HG02642 (cell line): ENCODE measurements around the gene TMTC4.
A peak's percentile ranks its signal among the peaks of the same experiment; 100 is the strongest.
"Not testable (repeated sequence)": the region's sequence is repeated elsewhere in the genome, so short reads cannot be mapped to it uniquely, and the experiment has no call there.

ENCODE experiments used
- ATAC-seq: cut with Tn5 transposase; IDR thresholded peaks from one replicate; pipeline ENCODE4 v1.9.1; 2021; ENCODE audit warnings: mild to moderate bottlenecking; ENCODE audit not compliant: unreplicated experiment, poor library complexity

The TMTC4 gene

DNA sequence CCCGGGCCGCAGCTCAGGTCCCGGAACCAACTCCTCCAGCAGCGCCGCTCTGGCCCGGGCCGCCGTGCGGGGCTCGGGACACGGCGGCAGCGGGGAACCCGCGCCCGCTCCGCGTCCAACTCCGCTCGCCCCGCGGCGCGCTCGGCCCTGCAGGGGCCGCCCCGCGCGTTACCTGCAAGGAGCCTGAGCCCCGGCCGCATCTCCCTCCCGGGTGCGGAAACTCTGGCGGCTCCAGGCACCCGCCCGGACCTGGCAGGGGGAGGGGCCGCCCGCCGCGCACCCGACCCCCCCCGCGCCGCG lies at the start of gene TMTC4:
Gene TMTC4 (minus strand): TSS at position 224 of the 300 bp plus-strand sequence. CDS start 4,433 bp downstream, outside the sequence.
- ATAC-seq = peak; percentile 47

DNA sequence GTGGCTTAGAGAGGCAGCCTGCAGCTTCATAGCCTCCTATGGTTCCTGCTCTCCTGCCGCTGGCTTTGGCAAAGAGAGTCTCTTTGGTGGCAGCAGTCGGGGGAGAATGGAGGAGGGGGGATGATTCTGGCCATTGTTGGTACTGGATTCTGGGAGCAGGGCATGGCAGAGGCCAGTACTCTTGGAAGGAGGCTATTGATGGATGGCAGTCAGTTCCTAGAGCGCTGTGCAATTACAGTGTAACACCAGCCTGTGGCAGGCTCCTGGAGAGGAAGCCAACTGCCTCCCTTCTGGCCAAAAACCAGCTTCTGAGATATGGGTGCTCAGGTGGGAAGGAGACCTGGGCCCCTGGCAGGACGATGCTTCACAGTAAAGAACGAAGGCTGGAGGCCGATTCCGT lies 47.9 kb upstream of the TMTC4 start:
- no peak for ATAC-seq

DNA sequence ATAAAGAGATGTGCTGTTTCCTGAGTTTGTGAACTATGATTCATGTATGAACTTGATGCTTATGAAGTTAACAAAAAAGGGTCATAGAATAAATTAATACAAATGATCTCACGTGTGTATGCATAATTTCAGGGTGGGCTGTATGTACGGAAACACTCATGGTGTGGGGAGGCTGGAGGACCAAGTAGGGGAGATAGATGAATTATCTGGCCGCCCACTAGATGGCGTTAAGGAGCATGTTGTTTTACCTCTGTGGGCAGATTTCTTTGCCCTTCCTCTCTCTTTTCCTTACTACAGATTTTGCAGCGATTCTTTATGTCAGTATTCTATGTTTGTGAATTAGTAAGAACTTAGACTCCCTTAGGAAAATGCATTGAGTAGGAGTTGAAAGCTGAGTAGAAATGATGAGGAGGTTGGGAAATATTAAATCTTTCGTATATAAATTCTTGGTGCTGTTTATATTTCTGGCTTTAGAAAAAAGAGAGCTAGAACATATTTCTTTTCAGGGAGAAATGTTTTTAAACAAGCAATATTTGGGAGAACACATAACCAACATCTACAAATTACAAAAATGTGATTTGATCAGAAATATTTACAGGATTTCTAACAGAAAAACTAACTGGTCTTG lies 47.4 kb upstream of the TMTC4 start:
- ATAC-seq = peak; percentile 87

DNA sequence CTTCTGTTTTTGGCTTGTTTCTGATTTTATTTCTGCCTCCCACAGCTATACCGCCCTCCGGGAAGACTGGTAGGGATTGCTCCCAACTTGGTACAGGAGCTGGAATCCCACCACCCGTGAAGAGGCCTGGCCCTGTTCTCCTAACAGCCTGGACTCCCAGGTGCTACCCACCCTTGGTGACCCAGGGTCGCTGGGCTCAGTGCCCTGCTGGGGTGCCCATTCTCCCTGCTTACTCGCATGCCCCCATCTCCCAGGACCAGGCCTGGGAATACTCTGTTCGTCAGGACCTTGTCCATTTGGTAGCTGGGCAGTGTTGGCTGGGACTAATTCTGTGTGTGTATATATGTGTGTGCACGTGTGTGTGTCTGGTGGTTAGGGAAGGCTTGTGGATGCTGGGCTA lies 41.0 kb upstream of the TMTC4 start:
- ATAC-seq = no peak

- ATAC-seq = no peak
Observed at GRCh38 chr13:100714478-100714877, 39.9 kb upstream of the TMTC4 start.

GRCh38 chr13:100710176-100710575 lies 35.6 kb upstream of the TMTC4 start:
- no peak for ATAC-seq

- ATAC-seq = no peak
Observed at GRCh38 chr13:100707818-100708740, 33.5 kb upstream of the TMTC4 start.

GRCh38 chr13:100698331-100698730 lies 23.7 kb upstream of the TMTC4 start:
- ATAC-seq = not testable (repeated sequence)

GRCh38 chr13:100695509-100695773 lies 20.8 kb upstream of the TMTC4 start:
- ATAC-seq = no peak

DNA sequence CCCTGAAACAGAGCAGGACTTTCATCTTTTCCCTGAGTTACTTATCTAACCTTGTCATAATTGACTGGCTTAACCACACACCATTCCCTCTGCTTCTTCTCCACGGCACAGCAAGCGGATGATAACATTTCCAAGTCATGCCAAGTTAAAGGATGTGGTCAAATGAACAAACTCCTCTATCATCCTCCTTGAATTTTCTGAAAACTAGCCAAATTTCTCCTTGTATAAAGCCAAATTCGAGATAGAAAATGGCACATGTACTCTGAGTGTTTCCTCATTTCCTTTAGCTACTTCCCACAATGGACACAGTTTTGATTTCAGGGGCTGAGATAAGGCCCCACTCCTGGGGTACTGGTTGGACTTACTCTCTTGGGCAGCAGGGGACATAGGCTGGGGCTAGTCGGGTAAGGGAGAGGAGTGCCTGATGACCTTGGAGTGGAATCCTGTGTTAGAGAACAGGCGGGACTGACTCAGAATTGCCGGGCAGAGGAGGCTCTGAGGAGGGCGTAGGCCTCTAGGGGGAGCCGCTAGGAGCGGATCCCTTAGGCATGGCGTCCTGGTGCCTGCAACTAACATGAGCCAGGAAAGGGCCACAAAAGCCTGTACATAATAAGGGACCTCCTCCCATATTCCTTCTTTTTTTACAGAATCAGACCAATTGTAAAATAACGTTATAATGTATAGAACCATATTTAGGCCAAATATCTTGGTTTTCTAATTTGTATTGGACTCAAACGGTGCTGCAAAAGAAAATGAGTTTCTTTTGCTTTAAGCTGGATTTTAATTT lies 20.3 kb upstream of the TMTC4 start:
- no peak for ATAC-seq

- ATAC-seq = no peak
Observed at GRCh38 chr13:100689191-100689590, 14.6 kb upstream of the TMTC4 start.

DNA sequence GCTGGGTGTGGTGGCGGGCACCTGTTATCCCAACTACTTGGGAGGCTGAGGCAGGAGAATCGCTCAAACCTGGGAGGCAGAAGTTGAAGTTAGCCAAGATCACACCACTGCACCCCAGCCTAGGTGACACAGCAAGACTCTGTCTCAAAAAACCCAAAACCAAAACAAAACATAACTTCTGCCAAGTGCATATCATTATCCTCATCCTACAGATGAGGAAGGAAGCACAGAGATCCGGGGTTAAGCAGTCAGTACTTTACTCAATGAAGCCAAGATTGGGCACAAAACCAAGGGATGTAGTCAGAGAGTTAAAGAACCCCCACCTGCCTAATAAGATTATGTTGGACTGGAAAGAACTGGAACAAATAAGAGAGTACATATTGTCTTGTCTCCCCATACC lies 5.5 kb upstream of the TMTC4 start:
- ATAC-seq = no peak

DNA sequence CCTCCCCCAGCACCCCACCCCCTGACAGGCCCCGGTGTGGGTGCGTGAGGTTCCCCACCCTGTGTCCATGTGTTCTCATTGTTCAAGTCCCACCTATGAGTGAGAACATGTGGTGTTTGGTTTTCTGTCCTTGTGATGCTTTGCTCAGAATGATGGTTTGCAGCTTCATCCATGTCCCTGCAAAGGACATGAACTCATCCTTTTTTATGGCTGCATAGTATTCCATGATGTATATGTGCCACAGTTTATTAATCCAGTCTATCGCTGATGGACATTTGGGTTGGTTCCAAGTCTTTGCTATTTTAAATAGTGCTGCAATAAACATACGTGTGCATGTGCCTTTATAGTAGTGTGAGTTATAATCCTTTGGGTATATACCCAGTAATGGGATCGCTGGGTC lies 2.5 kb upstream of the TMTC4 start:
- not testable (repeated sequence) for ATAC-seq

DNA sequence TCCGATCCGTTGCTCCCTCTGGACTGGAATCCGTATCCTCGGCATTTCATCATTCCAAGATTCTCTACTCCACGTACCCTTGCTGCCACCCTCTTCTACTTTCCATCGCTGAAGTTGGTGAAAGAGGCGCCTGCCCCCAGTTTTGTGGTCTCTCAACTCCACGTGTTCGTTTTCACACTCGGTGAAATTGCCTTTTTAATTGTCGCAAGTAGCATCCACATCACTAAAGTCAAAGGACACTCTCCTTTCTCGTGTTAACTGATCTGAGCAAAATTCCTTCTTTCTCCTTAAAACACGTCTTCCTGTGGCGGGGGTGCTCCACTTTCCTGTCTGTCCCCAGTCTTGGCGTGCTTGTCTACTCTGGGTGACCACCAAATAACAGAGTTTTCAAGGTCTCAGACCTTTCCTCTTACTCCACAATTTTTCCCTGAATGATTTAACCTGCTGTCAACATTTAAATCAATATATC lies 1.1 kb upstream of the TMTC4 start:
- no peak for ATAC-seq

DNA sequence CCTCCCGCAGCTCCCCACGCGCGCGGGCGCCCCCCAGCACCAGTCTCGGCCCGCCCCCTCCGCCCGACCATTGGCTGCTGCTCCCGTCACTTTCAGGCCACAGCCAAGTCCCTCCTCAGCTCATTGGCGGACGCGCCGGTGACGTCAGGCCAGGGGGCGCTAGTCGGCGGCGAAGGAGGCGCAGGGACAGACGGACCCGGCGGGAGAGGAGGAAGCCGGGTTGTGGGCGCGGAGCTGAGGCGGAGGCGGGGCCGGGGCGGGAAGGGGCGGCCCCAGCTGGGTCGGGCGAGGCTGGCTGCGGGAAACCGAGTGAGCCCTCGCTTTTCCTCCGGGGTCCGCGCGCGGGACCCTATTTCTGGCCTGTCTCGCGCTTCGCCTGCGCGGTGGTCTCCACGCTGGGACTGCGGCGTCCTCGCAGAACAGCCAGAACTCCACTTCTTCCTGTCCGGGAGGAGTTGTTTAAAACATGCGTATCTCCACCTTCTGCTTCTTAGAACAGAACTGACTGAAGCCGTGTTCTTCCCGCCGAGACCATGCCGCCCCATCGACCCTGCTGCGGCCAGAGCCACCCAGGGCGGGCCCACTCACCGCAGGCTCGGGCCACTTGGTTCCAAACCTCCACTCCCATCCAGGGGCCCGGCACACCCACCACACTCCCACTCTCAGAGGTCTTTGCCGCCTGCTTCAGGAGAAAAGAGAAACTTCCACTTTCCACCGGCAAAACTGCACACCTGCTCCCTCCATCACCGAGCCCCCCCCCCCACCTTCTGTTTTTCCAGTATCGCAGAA lies 471 bp upstream of the TMTC4 start:
- peak; percentile 96 for ATAC-seq

- peak; percentile 37 for ATAC-seq
Observed at GRCh38 chr13:100673713-100674571, 653 bp downstream of the TMTC4 start.

DNA sequence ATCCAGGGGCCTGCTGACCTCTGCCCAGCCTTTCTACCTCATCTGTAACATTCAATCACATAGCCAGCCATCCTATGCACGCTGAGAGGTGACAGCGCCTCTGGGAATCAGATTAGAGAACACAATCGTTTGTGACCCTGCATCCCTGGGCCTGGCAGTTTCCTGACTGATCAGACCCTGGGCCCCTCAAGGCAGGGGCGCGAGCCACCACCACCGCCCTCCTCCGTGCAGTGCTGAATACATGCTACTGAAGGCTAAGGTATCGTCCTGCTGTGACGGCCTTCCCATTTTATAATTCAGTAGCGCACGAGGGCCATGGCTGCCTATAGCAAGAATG lies 1.3 kb downstream of the TMTC4 start:
- no peak for ATAC-seq

- no peak for ATAC-seq
Observed at GRCh38 chr13:100671389-100672182, 3.0 kb downstream of the TMTC4 start.

DNA sequence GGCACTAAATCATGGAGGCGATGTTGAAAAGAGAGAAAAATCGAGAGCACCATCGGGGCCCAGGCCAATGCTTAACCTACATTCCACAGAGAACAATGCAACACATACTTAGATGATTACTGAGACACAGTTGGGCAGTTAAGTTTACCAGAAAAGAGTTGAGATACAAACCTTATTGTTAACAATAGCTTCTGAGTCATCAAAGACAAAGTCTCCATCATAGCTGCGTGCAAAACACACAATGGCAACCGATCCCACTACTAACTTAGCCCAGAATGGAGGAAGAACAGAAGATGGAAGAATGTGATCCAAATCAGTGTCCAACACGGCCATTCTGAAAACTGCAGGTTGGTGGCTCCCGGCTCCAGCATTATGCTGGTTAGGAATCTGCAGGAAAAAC lies 6.2 kb downstream of the TMTC4 start:
- ATAC-seq = no peak
